SK-N-SH (cell line): Measurements from ENCODE around the gene SLC35C1. TPM values are rescaled to one million over a fixed set of nuclear protein-coding genes. Genes with fewer than 3 reads are reported as not detected.
"Not testable (repeated sequence)": the region's sequence is repeated elsewhere in the genome, so short reads cannot be mapped to it uniquely, and the experiment has no call there.

Experiments used
- CTCF ChIA-PET: fragments of 300-600, 350-600 bp; formaldehyde crosslinking; extraction: SDS; loops from one replicate; lab custom pipeline; 2021; lab: Yijun Ruan, JAX
- POLR2A ChIA-PET: fragments of 350-600 bp; sonication (Branson Sonifier 250); formaldehyde crosslinking; extraction: SDS; loops from one replicate; lab custom pipeline; 2020; ENCODE audit warnings: antibody characterized with exemption, inconsistent platforms; lab: Yijun Ruan, JAX
- DNase-seq: peaks from one replicate; pipeline ENCODE4 v3.0.0; 2012
- H2AFZ ChIP-seq: fragments of 200-600 bp; sonication (generic); 2 replicates; pipeline ENCODE4 v1.8.1; 2016; ENCODE audit warnings: antibody characterized with exemption, mild to moderate bottlenecking, low read depth
- H3F3A ChIP-seq: fragments of 200-600 bp; sonication (generic); replicated peaks from 2 replicates; pipeline ENCODE3; 2016; ENCODE audit warnings: antibody characterized with exemption, mild to moderate bottlenecking; ENCODE audit not compliant: insufficient read depth
- H3K27ac ChIP-seq, 2 experiments: fragments of 200-500 bp in 1 of 2; fragments of 200-600 bp in 1 of 2; sonication (Bioruptor generic) in 1 of 2; sonication (generic), shearing (Covaris generic) in 1 of 2; 2 replicates each; pipeline versions ENCODE4 v1.5.1 to v1.6.1; 2014 to 2016; ENCODE audit warnings: low read depth in 2 of 2, inconsistent platforms in 1 of 2, low read length in 1 of 2, mild to moderate bottlenecking in 1 of 2, mixed read lengths in 1 of 2
- H3K27me3 ChIP-seq: fragments of 200-600 bp; sonication (generic), shearing (Covaris generic); 2 replicates; pipeline ENCODE4 v1.6.1; 2016; ENCODE audit warnings: mixed run types; ENCODE audit not compliant: insufficient read depth
- H3K36me3 ChIP-seq, 2 experiments: fragments of 200-500 bp in 1 of 2; fragments of 200-600 bp in 1 of 2; sonication (Bioruptor generic) in 1 of 2; sonication (generic) in 1 of 2; replicated peaks in 1 of 2; 2 replicates each; pipeline versions ENCODE3 to v1.5.1; 2014 to 2016; ENCODE audit warnings: low read length in 1 of 2, mild to moderate bottlenecking in 1 of 2; ENCODE audit not compliant: insufficient read depth in 2 of 2, control insufficient read depth in 1 of 2
- H3K4me1 ChIP-seq, 2 experiments: fragments of 200-500 bp in 1 of 2; fragments of 200-600 bp in 1 of 2; sonication (Bioruptor generic) in 1 of 2; sonication (generic), shearing (Covaris generic) in 1 of 2; 2 replicates each; pipeline versions ENCODE4 v1.5.1 to v1.6.1; 2014 to 2016; ENCODE audit warnings: low read depth in 1 of 2, low read length in 1 of 2, mixed run types in 1 of 2; ENCODE audit not compliant: insufficient read depth in 2 of 2, control insufficient read depth in 1 of 2
- H3K4me2 ChIP-seq: fragments of 200-600 bp; sonication (generic), shearing (Covaris generic); 2 replicates; pipeline ENCODE4 v1.6.1; 2017; ENCODE audit warnings: mixed run types
- H3K4me3 ChIP-seq, 2 experiments: fragments of 200-500 bp in 1 of 2; fragments of 200-600 bp in 1 of 2; sonication (Bioruptor generic) in 1 of 2; sonication (generic), shearing (Covaris generic) in 1 of 2; 2 replicates each; pipeline versions ENCODE4 v1.5.1 to v1.8.1; 2014 to 2016; ENCODE audit warnings: low read depth in 2 of 2, inconsistent platforms in 1 of 2, low read length in 1 of 2, mild to moderate bottlenecking in 1 of 2, mixed read lengths in 1 of 2, moderate library complexity in 1 of 2
- H3K79me2 ChIP-seq: fragments of 200-600 bp; sonication (generic); 2 replicates; pipeline ENCODE4 v1.8.1; 2017; ENCODE audit warnings: mild to moderate bottlenecking; ENCODE audit not compliant: insufficient read depth
- H3K9ac ChIP-seq: fragments of 200-600 bp; sonication (generic); 2 replicates; pipeline ENCODE4 v1.6.1; 2017; ENCODE audit warnings: mixed run types
- H3K9me2 ChIP-seq: fragments of 200-600 bp; sonication (generic); 2 replicates; pipeline ENCODE4 v1.6.1; 2017; ENCODE audit warnings: mixed run types
- H3K9me3 ChIP-seq: fragments of 200-600 bp; sonication (generic); 2 replicates; pipeline ENCODE4 v1.6.1; 2017; ENCODE audit warnings: mixed run types, mild to moderate bottlenecking, moderate library complexity
- H4K20me1 ChIP-seq: fragments of 200-600 bp; sonication (generic); 2 replicates; pipeline ENCODE4 v1.6.1; 2017; ENCODE audit warnings: mild to moderate bottlenecking, mixed run types; ENCODE audit not compliant: insufficient read depth
- EP300 ChIP-seq, 2 experiments: IDR thresholded peaks; 2 replicates each; pipeline versions ENCODE4 v1.4.0 to v1.6.1; 2012; ENCODE audit warnings: borderline replicate concordance in 1 of 2, low read depth in 1 of 2, low read length in 1 of 2
- FOXJ3 ChIP-seq: sonication (generic); formaldehyde crosslinking; IDR thresholded peaks from 2 replicates; pipeline ENCODE4 v1.5.1; 2020; ENCODE audit warnings: mild to moderate bottlenecking, missing genetic modification reagents
- FOXM1 ChIP-seq: IDR thresholded peaks from 2 replicates; pipeline ENCODE4 v1.4.0; 2012; ENCODE audit warnings: low read depth, mild to moderate bottlenecking
- GABPA ChIP-seq: IDR thresholded peaks from 2 replicates; pipeline ENCODE4 v1.4.0; 2012; ENCODE audit warnings: low read depth, mild to moderate bottlenecking
- IRF3 ChIP-seq: fragments of 150-350 bp; IDR thresholded peaks from 2 replicates; pipeline ENCODE4 v1.6.1; 2016; ENCODE audit warnings: mild to moderate bottlenecking, low read depth, low read length
- MEF2A ChIP-seq: IDR thresholded peaks from 2 replicates; pipeline ENCODE4 v1.4.0; 2012; ENCODE audit warnings: low read depth, borderline replicate concordance
- NFIC ChIP-seq: IDR thresholded peaks from 2 replicates; pipeline ENCODE4 v1.4.0; 2012; ENCODE audit warnings: borderline replicate concordance
- RCOR1 ChIP-seq: fragments of 150-350 bp; IDR thresholded peaks from 2 replicates; pipeline ENCODE4 v1.6.1; 2017; ENCODE audit warnings: antibody characterized with exemption, low read length
- RXRA ChIP-seq: IDR thresholded peaks from 2 replicates; pipeline ENCODE4 v1.4.0; 2012; ENCODE audit warnings: low read depth, mild to moderate bottlenecking, borderline replicate concordance
- SMC3 ChIP-seq: IDR thresholded peaks from 2 replicates; pipeline ENCODE4 v1.6.1; 2012; ENCODE audit warnings: low read depth, low read length, improper control_type of control experiment
- TEAD4 ChIP-seq: IDR thresholded peaks from 2 replicates; pipeline ENCODE4 v1.4.0; 2012; ENCODE audit warnings: mild to moderate bottlenecking, borderline replicate concordance; ENCODE audit not compliant: insufficient read depth
- USF1 ChIP-seq: IDR thresholded peaks from 2 replicates; pipeline ENCODE4 v1.4.0; 2012; ENCODE audit warnings: low read depth, borderline replicate concordance
- YY1 ChIP-seq: IDR thresholded peaks from 2 replicates; pipeline ENCODE4 v1.4.0; 2012; ENCODE audit warnings: low read depth, mild to moderate bottlenecking
- ZBTB33 ChIP-seq: IDR thresholded peaks from 2 replicates; pipeline ENCODE4 v1.4.0; 2012; ENCODE audit warnings: low read depth, borderline replicate concordance
- WGBS: methylation state at CpG from one replicate; pipeline ENCODE4 v1.1.6; 2017; ENCODE audit warnings: low lambda C conversion rate; 5-methylcytosine and 5-hydroxymethylcytosine counted together
- polyA plus RNA-seq, 3 experiments: library from polyadenylated mRNA; depleted of rRNA; stranded (reverse); fragments of >200 nt; gene quantifications; 2 replicates each; pipeline ENCODE4 v1.2.3, GENCODE V29; 2012

Gene SLC35C1
- polyA plus RNA-seq, 1 of the 3 experiments (the other 2 are of a cell fraction), result 6.2 TPM

- ChIA-PET CTCF (interaction anchor here (0.6 kb wide), 1 partner anchor 35 kb away, joined by 3 read pairs; no protein-coding TSS in a partner anchor), POLR2A (no interaction called here)
- peaks cover 3% of the 10 kb centered on the region for H3F3A ChIP-seq
- H3K4me2 ChIP-seq, result peak overlapping the region; percentile 98
- H2AFZ ChIP-seq, result no peak overlapping the region
- H3K27me3 ChIP-seq, result no peaks in the 10 kb centered on the region
- TF ChIP-seq EP300 (IDR thresholded peaks at IDR 0.05; ENCODE audit: borderline replicate concordance in 1 of 2, low read depth in 1 of 2, low read length in 1 of 2) (no peak), FOXJ3 (CRISPR knock-in tag) (no peak), FOXM1 (no peak), RCOR1 (no peak)
- H3K9ac ChIP-seq, result no peak overlapping the region
- WGBS, result 100% methylated on average over 4 of the region's 4 CpGs
- no peaks in the 10 kb centered on the region for H3K9me3 ChIP-seq
- peaks cover 45% of the 10 kb centered on the region for H3K79me2 ChIP-seq
- H3K27ac ChIP-seq, result no peak overlapping the region
- H3K36me3 ChIP-seq, result peaks cover 11 to 36% of the 10 kb centered on the region in 2 experiments
- H3K4me3 ChIP-seq, result peak overlapping the region in 1 of 2 experiments; percentile 95; a peak in 2 of 4 replicates
- peaks cover 41% of the 10 kb centered on the region for H4K20me1 ChIP-seq
- H3K4me1 ChIP-seq, result peaks cover 9 to 25% of the 10 kb centered on the region in 2 experiments; a peak in 2 of 4 replicates
- DNase-seq, result no peak
- no peaks in the 10 kb centered on the region for H3K9me2 ChIP-seq
These were observed 2.9 kb downstream of the SLC35C1 start for GRCh38 chr11:45807792-45808238.

GRCh38 chr11:45808427-45808826, 3.5 kb downstream of the SLC35C1 start:
- DNase-seq, H2AFZ ChIP-seq, H3K9me3 ChIP-seq, H3K27me3 ChIP-seq, POLR2A ChIA-PET, H3K9me2 ChIP-seq, H3K27ac ChIP-seq, H3K9ac ChIP-seq, H3F3A ChIP-seq, CTCF ChIA-PET: not testable (repeated sequence)
- peak overlapping the region; percentile 98 for H3K4me2 ChIP-seq
- H3K4me3 ChIP-seq, result peak overlapping the region in 1 of 2 experiments; percentile 95; a peak in 2 of 4 replicates
- peaks cover 41% of the 10 kb centered on the region for H4K20me1 ChIP-seq
- peaks cover 45% of the 10 kb centered on the region for H3K79me2 ChIP-seq
- peaks cover 9 to 28% of the 10 kb centered on the region in 2 experiments; a peak in 2 of 4 replicates for H3K4me1 ChIP-seq
- WGBS, result 95% methylated on average over 4 of the region's 6 CpGs
- peaks cover 11 to 36% of the 10 kb centered on the region in 2 experiments for H3K36me3 ChIP-seq

- WGBS, result 86% methylated on average over 10 of the region's 11 CpGs
- Histone ChIP-seq H3K27me3 (no peaks in the 10 kb centered on the region), H3F3A (no peaks in the 10 kb centered on the region), H3K9me3 (no peaks in the 10 kb centered on the region), H2AFZ (no peak overlapping the region), H3K27ac (no peak overlapping the region), H3K9ac (no peak overlapping the region), H3K4me3 (no peak overlapping the region; a peak in 1 of 4 replicates), H3K9me2 (no peaks in the 10 kb centered on the region), H3K79me2 (peaks cover 45% of the 10 kb centered on the region), H3K4me2 (no peak overlapping the region), H4K20me1 (peaks cover 41% of the 10 kb centered on the region), H3K36me3 (peaks cover 11 to 36% of the 10 kb centered on the region in 2 experiments), H3K4me1 (peaks cover 9 to 28% of the 10 kb centered on the region in 2 experiments; a peak in 2 of 4 replicates)
- no peak for DNase-seq
- ChIA-PET POLR2A (no interaction called here), CTCF (interaction anchor here (1.4 kb wide), 1 partner anchor 32 kb away, joined by 3 read pairs; no protein-coding TSS in a partner anchor)
- TF ChIP-seq GABPA (no peak), SMC3 (no peak), IRF3 (no peak), MEF2A (no peak), TEAD4 (no peak), YY1 (no peak), ZBTB33 (no peak), RXRA (no peak), FOXJ3 (CRISPR knock-in tag) (no peak), USF1 (no peak), FOXM1 (no peak), NFIC (no peak)
These were observed 4.8 kb downstream of the SLC35C1 start for GRCh38 chr11:45809456-45810395.
